Subcutaneous abdominal adipose tissue (tissue), 5 donors: ENCODE results near the gene COA1.
A peak's percentile ranks its signal among the peaks of the same experiment; 100 is the strongest.
"Not testable (repeated sequence)": the region's sequence is repeated elsewhere in the genome, so short reads cannot be mapped to it uniquely, and the experiment has no call there.

ENCODE experiments used
- H3K27ac ChIP-seq: one replicate; pipeline ENCODE4 v1.7.0; 2013; ENCODE audit warnings: low read depth, mild to moderate bottlenecking, inconsistent platforms, low read length, moderate library complexity
- H3K27me3 ChIP-seq, 5 donors: one replicate each; pipeline ENCODE4 v1.7.0; 2013; ENCODE audit warnings: low read length in 5 of 5, inconsistent platforms in 1 of 5; ENCODE audit not compliant: control insufficient read depth in 5 of 5, insufficient read depth in 4 of 5
- H3K36me3 ChIP-seq, 5 donors: one replicate each; pipeline ENCODE4 v1.7.0; 2013; ENCODE audit warnings: low read length in 5 of 5; ENCODE audit not compliant: control insufficient read depth in 5 of 5, insufficient read depth in 5 of 5
- H3K4me1 ChIP-seq, 5 donors: one replicate each; pipeline ENCODE4 v1.7.0; 2013; ENCODE audit warnings: low read length in 5 of 5, mild to moderate bottlenecking in 3 of 5, moderate library complexity in 1 of 5; ENCODE audit not compliant: control insufficient read depth in 5 of 5, insufficient read depth in 5 of 5
- H3K4me3 ChIP-seq, 5 donors: one replicate each; pipeline ENCODE4 v1.7.0; 2013; ENCODE audit warnings: low read length in 5 of 5, low read depth in 1 of 5
- H3K9ac ChIP-seq, 5 donors: one replicate each; pipeline ENCODE4 v1.7.0; 2013; ENCODE audit warnings: low read length in 5 of 5, mild to moderate bottlenecking in 4 of 5, moderate library complexity in 3 of 5
- H3K9me3 ChIP-seq, 5 donors: one replicate each; pipeline ENCODE4 v1.7.0; 2013; ENCODE audit warnings: low read length in 5 of 5; ENCODE audit not compliant: control insufficient read depth in 5 of 5
- donor health status: healthy.
- donor health status: healthy.
- donor health status: healthy.
- donor health status: healthy.
- donor health status: healthy.

Gene COA1

DNA sequence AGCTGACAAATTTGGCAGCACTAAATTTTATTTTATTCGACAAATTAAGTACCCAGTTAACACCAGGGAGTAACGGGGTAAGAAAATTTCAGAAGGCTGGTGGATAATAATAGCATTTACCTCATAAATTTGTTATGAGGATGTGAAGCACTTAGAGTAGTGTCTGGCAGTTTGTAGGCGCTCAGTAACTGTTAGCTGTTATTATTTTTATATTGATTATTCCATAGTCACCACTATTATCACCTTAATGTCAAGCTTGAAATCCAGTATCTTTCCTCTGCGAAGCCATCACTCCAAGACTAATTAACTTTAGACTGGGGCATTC is 563 bp upstream of the COA1 start:
- H3K9me3 ChIP-seq, result no peaks in the 10 kb centered on the region
- no peaks in the 10 kb centered on the region for H3K36me3 ChIP-seq
- H3K27me3 ChIP-seq, result no peaks in the 10 kb centered on the region
- peaks cover 0 to 25% (median 20%) of the 10 kb centered on the region in 5 donors for H3K4me1 ChIP-seq
- H3K27ac ChIP-seq, result peak overlapping the region; percentile 86
- H3K9ac ChIP-seq, result peak overlapping the region; percentile 32 to 99 (median 81)
- H3K4me3 ChIP-seq, result peak overlapping the region; percentile 82 to 96 (median 89)

DNA sequence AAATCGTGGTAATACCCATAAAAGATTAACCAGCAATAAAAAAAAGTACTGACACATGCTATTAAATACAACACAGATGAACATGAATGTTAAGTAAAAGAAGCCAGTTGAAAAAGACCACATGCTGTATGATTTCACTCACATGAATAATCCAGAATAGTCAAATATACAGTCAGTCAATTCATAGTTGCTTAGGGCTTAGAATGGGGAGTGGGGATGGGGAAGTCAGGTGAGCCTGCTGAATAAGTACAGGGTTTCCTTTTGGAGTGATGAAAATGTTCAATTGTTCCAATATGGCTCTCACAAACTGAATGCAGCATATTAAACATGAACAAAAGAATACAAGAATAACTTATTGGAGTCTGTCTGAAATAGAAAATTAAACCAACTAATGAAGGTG is 1.8 kb downstream of the COA1 start:
- peaks cover 0 to 31% (median 20%) of the 10 kb centered on the region in 5 donors for H3K4me1 ChIP-seq
- H3K9ac ChIP-seq, result no peak overlapping the region
- no peak overlapping the region for H3K4me3 ChIP-seq

DNA sequence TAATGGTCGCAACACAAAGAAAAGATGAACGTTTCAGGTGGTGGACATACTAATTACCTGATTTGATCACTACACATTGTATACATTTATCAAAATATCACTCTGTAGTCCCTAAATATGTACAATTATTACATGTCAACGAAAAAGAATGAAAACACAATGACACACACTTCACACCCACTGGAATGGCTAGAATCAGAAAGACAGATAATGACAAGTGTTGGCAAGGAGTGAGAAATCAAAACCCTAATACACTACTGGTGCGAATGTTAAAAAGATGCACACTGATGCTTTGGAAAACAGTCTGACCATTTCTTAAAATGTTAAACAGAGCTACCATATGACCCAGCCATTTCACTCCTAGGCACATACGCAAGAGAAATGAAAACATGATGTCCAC is 2.3 kb downstream of the COA1 start:
- Histone ChIP-seq H3K9me3 (no peaks in the 10 kb centered on the region), H3K4me1 (peaks cover 0 to 31% (median 20%) of the 10 kb centered on the region in 5 donors), H3K27ac (no peak overlapping the region), H3K27me3 (no peaks in the 10 kb centered on the region), H3K4me3 (no peak overlapping the region), H3K9ac (no peak overlapping the region), H3K36me3 (no peaks in the 10 kb centered on the region)

More for the DNA sequence above, 1.8 kb downstream of the COA1 start:
- Histone ChIP-seq H3K36me3 (no peaks in the 10 kb centered on the region), H3K27me3 (no peaks in the 10 kb centered on the region), H3K9me3 (no peaks in the 10 kb centered on the region), H3K27ac (no peak overlapping the region)

DNA sequence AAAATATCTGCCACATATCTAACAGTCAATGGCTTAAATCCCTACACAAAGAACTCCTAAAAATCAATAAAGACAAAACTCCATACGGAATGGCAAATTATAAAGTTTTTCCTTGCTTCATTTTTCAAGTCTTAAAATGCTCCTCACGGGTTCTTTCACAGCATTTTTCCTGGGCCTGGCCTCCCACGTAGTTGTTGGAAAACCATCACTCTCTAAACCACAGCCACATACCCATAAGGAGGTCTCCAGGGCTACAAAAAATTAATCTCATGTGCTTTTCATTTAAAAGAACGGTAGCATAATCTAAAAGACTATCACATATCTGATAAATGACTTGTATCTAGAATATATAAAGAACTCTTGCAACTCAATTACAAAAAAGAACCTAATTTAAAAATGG is 2.9 kb downstream of the COA1 start:
- Histone ChIP-seq H3K4me1 (peaks cover 0 to 31% (median 20%) of the 10 kb centered on the region in 5 donors), H3K4me3 (no peak overlapping the region), H3K27ac (no peak overlapping the region), H3K9me3 (no peaks in the 10 kb centered on the region), H3K27me3 (no peaks in the 10 kb centered on the region), H3K36me3 (no peaks in the 10 kb centered on the region), H3K9ac (no peak overlapping the region)

DNA sequence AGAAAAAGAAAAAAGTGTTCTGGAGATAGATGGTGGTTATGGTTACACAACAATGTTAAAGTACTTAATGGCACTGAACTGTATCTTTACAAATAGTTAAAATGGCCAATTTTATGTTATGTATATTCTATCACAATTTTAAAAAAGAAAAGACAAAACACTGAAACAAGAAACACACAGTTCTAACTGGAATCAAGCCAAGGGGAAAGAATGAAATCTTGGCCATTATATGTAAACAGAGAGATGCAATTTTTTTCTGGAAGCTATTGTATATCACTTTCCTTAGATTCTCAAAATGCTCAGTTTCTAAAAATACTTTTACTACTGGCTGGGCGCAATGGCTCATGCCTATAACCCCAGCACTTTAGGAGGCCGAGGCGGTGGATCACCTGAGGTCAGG is 4.1 kb downstream of the COA1 start:
- peaks cover 0 to 31% (median 20%) of the 10 kb centered on the region in 5 donors for H3K4me1 ChIP-seq

DNA sequence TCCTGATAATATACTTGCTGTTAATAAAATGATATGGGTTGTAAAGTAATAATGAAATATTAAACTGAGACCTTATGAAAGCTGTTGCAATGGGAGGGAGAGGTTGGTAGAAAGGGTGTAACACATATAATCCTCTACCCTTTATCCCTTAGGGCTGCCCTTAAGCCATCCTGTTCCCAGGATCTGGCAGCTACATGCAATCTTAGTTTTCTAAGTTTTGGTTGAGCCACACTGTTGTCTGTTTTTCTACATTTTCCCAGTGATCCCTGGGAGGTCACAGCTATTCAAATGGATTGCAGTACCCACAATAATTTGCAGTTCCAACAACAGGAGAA is 6.3 kb downstream of the COA1 start:
- no peak overlapping the region for H3K4me3 ChIP-seq
- H3K9me3 ChIP-seq, result no peaks in the 10 kb centered on the region
- H3K36me3 ChIP-seq, result no peaks in the 10 kb centered on the region
- no peak overlapping the region for H3K9ac ChIP-seq
- H3K4me1 ChIP-seq, result peaks cover 0 to 14% (median 7%) of the 10 kb centered on the region in 5 donors
- H3K27ac ChIP-seq, result no peak overlapping the region
- H3K27me3 ChIP-seq, result no peaks in the 10 kb centered on the region

More for the DNA sequence above, 4.1 kb downstream of the COA1 start:
- Histone ChIP-seq H3K27me3 (no peaks in the 10 kb centered on the region), H3K27ac (no peak overlapping the region), H3K9me3 (no peaks in the 10 kb centered on the region), H3K4me3 (no peak overlapping the region), H3K36me3 (no peaks in the 10 kb centered on the region), H3K9ac (no peak overlapping the region)

DNA sequence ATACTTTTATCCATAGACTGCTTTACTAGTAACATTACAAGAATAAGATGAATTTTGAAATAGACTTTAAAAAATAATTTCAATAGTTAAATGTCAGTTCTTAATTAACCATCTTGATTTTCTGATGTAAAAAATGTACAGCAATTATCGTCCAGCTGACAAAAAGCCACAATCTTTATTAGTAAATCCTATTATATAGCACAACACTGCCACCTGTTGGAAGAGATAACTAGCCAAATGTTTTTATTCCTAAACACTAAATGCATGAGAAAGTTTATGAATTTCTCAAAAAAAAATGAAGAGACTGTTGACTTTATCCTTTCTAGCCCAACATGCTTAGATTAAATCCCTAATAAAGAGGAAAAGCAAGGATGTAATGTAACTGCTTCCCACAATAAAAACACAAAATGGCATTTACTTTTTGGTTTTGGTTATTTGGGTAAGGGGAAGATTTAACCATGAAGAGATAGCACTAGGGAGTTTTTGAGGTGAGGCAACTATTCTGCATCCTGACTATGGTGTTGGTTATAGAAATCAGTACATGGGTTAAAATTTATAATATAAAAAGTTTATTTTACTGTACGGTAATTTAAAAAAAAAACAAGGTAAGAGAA is 8.0 kb downstream of the COA1 start:
- H3K4me1 ChIP-seq, result peaks cover 0 to 10% (median 2%) of the 10 kb centered on the region in 5 donors
- no peak overlapping the region for H3K9ac ChIP-seq
- no peaks in the 10 kb centered on the region for H3K27me3 ChIP-seq
- no peak overlapping the region for H3K4me3 ChIP-seq
- no peaks in the 10 kb centered on the region for H3K36me3 ChIP-seq
- no peak overlapping the region for H3K27ac ChIP-seq
- no peaks in the 10 kb centered on the region for H3K9me3 ChIP-seq

DNA sequence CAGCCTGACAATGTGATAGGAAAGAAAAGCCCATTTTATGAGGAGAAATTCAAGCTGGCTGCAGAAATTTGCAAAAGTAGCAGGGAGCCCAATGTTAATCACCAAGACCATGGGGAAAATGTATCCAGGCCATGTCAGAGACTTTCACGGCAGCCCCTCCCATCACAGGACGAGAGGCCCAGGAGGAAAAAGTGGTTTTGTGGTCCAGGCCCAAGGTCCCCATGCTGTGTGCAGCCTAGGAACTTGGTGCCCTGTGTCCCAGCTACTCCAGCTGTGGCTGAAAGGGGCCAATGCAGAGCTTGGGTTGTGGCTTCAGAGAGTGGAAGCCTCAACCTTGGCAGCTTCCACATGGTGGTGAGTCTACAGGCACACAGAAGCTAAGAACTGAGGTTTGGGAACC is 12.7 kb downstream of the COA1 start:
- H3K4me3 ChIP-seq, result no peak overlapping the region

DNA sequence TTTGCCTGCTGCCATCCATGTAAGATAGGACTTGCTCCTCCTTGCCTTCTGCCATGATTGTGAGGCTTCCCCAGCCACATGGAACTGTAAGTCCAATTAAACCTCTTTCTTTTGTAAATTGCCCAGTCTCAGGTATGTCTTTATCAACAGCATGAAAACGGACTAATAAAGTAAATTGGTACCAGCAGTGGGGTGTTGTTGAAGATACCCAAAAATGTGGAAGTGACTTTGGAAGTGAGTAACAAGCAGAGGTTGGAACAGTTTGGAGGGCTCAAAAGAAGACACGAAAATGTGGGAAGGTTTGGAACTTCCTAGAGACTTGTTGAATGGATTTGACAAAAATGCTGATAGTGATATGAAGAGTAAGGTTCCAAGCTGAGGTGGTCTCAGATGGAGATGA is 13.4 kb downstream of the COA1 start:
- not testable (repeated sequence) for H3K4me3 ChIP-seq, H3K27me3 ChIP-seq, H3K36me3 ChIP-seq

More for the DNA sequence above, 12.7 kb downstream of the COA1 start:
- Histone ChIP-seq H3K4me1 (peaks cover 0 to 4% (median 0%) of the 10 kb centered on the region in 5 donors), H3K27me3 (no peaks in the 10 kb centered on the region), H3K27ac (no peak overlapping the region), H3K9ac (no peak overlapping the region), H3K9me3 (no peaks in the 10 kb centered on the region), H3K36me3 (peaks cover 0 to 1% (median 0%) of the 10 kb centered on the region in 5 donors)

DNA sequence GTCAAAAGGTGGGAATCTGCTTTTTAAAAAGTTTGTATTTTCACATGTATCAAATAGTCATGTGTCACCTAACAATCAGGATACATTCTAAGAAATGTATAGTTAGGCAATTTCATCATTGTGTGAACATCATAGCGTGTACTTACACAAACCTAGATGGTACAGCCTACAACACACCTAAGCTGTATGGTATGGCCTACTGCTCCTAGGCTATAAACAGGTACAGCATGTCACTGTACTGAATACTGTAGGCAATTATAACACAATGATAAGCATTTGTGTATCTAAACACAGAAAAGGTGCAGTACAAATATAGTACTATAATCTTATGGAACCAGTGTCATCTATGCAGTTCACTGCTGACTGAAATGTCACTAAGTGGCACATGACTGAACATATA is 17.8 kb downstream of the COA1 start:
- Histone ChIP-seq H3K27ac (no peak overlapping the region), H3K4me1 (peaks cover 0 to 1% (median 0%) of the 10 kb centered on the region in 5 donors), H3K4me3 (no peak overlapping the region), H3K36me3 (peaks cover 0 to 4% (median 0%) of the 10 kb centered on the region in 5 donors), H3K9me3 (no peaks in the 10 kb centered on the region), H3K27me3 (no peaks in the 10 kb centered on the region), H3K9ac (no peak overlapping the region)

More for the DNA sequence above, 13.4 kb downstream of the COA1 start:
- not testable (repeated sequence) for H3K9me3 ChIP-seq, H3K4me1 ChIP-seq, H3K9ac ChIP-seq, H3K27ac ChIP-seq

DNA sequence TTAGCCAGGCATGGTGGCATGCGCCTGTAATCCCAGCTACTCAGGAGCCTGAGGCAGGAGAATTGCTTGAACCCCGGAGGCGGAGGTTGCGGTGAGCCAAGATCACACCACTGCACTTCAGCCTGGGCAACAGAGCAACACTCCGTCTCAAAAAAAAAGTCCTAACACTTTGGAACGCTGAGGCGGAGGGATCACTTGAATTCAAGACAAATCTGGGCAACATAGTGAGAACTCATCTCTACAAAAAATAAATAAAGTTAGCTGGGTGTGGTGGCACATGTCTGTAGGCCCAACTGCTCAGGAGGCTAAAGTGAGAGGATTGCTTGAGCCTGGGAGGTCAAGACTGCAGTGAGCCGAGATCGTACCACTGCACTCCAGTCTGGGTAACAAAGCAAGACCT is 21.3 kb downstream of the COA1 start:
- not testable (repeated sequence) for H3K27me3 ChIP-seq, H3K27ac ChIP-seq, H3K9me3 ChIP-seq, H3K4me1 ChIP-seq, H3K36me3 ChIP-seq, H3K4me3 ChIP-seq, H3K9ac ChIP-seq
